IMR-90 (cell line): Measurements from ENCODE around the gene MYL12B. TPM values are rescaled to one million over a fixed set of nuclear protein-coding genes. Genes with fewer than 3 reads are reported as not detected.

Experiments
- ATAC-seq: fragments of 200-7000 bp; cut with Tn5 transposase; 2 replicates; pipeline ENCODE4 v1.9.1; 2020; ENCODE audit warnings: low read depth, mild to moderate bottlenecking, moderate library complexity
- BruUV-seq: library from RNA; stranded (reverse); fragments of 400-500 nt; replicated peaks from 2 replicates; lab custom pipeline; 2021; lab: Mats Ljungman, UMichigan
- CTCF ChIA-PET: fragments of 300-600 bp; formaldehyde crosslinking; extraction: SDS; loops from one replicate; lab custom pipeline; 2021; ENCODE audit warnings: antibody characterized with exemption; lab: Yijun Ruan, JAX
- POLR2A ChIA-PET: fragments of 300-600 bp; sonication (Branson Sonifier 250); formaldehyde crosslinking; loops from one replicate; lab custom pipeline; 2022; ENCODE audit warnings: antibody characterized with exemption; ENCODE audit not compliant: unreplicated experiment; lab: Charles Lee
- DNase-seq: peaks from one replicate; pipeline ENCODE4 v3.0.0; 2013
- H2AFZ ChIP-seq: replicated peaks from 2 replicates; pipeline ENCODE3; 2013; ENCODE audit warnings: low read length, mild to moderate bottlenecking; ENCODE audit not compliant: poor library complexity
- H2AK5ac ChIP-seq: 2 replicates; pipeline ENCODE4 v1.6.1; 2013; ENCODE audit warnings: low read depth, low read length, inconsistent platforms
- H2AK9ac ChIP-seq: replicated peaks from 2 replicates; pipeline ENCODE3; 2013; ENCODE audit warnings: mild to moderate bottlenecking, low read depth, low read length, moderate library complexity; ENCODE audit not compliant: poor library complexity
- H2BK120ac ChIP-seq: 2 replicates; pipeline ENCODE4 v1.6.1; 2013; ENCODE audit warnings: low read depth, low read length, inconsistent platforms
- H2BK15ac ChIP-seq: 3 replicates; pipeline ENCODE4 v1.6.1; 2013; ENCODE audit warnings: low read depth, low read length, inconsistent platforms
- H2BK20ac ChIP-seq: 2 replicates; pipeline ENCODE4 v1.6.1; 2013; ENCODE audit warnings: low read depth, mild to moderate bottlenecking, inconsistent platforms, low read length, moderate library complexity
- H2BK5ac ChIP-seq: 2 replicates; pipeline ENCODE4 v1.6.1; 2013; ENCODE audit warnings: mild to moderate bottlenecking, low read depth, low read length, inconsistent platforms; ENCODE audit not compliant: poor library complexity, severe bottlenecking
- H3K14ac ChIP-seq: replicated peaks from 2 replicates; pipeline ENCODE4 v1.6.1; 2013; ENCODE audit warnings: low read depth, low read length, inconsistent platforms
- H3K18ac ChIP-seq: 2 replicates; pipeline ENCODE4 v1.6.1; 2013; ENCODE audit warnings: low read depth, low read length, control low read depth
- H3K23ac ChIP-seq: 2 replicates; pipeline ENCODE4 v1.6.1; 2013; ENCODE audit warnings: low read depth, low read length, inconsistent platforms
- H3K27ac ChIP-seq: 2 replicates; pipeline ENCODE4 v1.5.1; 2013; ENCODE audit warnings: mild to moderate bottlenecking, control low read depth, low read length; ENCODE audit not compliant: insufficient read depth
- H3K27me3 ChIP-seq: 2 replicates; pipeline ENCODE4 v1.6.1; 2013; ENCODE audit warnings: low read length; ENCODE audit not compliant: control insufficient read depth, insufficient read depth
- H3K36me3 ChIP-seq: 2 replicates; pipeline ENCODE4 v1.6.1; 2013; ENCODE audit warnings: low read length, mixed read lengths; ENCODE audit not compliant: control insufficient read depth, insufficient read depth
- H3K4ac ChIP-seq: 2 replicates; pipeline ENCODE4 v1.6.1; 2013; ENCODE audit warnings: low read depth, low read length, inconsistent platforms
- H3K4me1 ChIP-seq: 2 replicates; pipeline ENCODE4 v1.6.1; 2013; ENCODE audit warnings: low read length, mixed read lengths; ENCODE audit not compliant: control insufficient read depth, insufficient read depth
- H3K4me2 ChIP-seq: 2 replicates; pipeline ENCODE4 v1.6.1; 2013; ENCODE audit warnings: low read depth, mild to moderate bottlenecking, control low read depth, low read length, moderate library complexity
- H3K4me3 ChIP-seq: 2 replicates; pipeline ENCODE4 v1.5.1; 2013; ENCODE audit warnings: low read depth, mild to moderate bottlenecking, control low read depth, low read length, moderate library complexity; ENCODE audit not compliant: insufficient read depth
- H3K56ac ChIP-seq: 2 replicates; pipeline ENCODE4 v1.6.1; 2013; ENCODE audit warnings: low read length, inconsistent platforms; ENCODE audit not compliant: insufficient read depth; ENCODE audit errors: extremely low read depth
- H3K79me1 ChIP-seq, 2 experiments: 2 replicates each; pipeline ENCODE4 v1.6.1; 2013; ENCODE audit warnings: low read length in 2 of 2, inconsistent platforms in 1 of 2, low read depth in 1 of 2
- H3K9ac ChIP-seq: 2 replicates; pipeline ENCODE4 v1.6.1; 2013; ENCODE audit warnings: low read depth, low read length, control low read depth
- H3K9me1 ChIP-seq: 2 replicates; pipeline ENCODE4 v1.6.1; 2013; ENCODE audit warnings: low read length, inconsistent platforms; ENCODE audit not compliant: insufficient read depth
- H3K9me3 ChIP-seq: 2 replicates; pipeline ENCODE4 v1.6.1; 2013; ENCODE audit warnings: low read length; ENCODE audit not compliant: control insufficient read depth, insufficient read depth
- H4K20me1 ChIP-seq: 2 replicates; pipeline ENCODE4 v1.6.1; 2013; ENCODE audit warnings: low read length, inconsistent platforms; ENCODE audit not compliant: insufficient read depth
- H4K5ac ChIP-seq: 2 replicates; pipeline ENCODE4 v1.6.1; 2013; ENCODE audit warnings: mild to moderate bottlenecking, low read depth, low read length, control low read depth
- H4K8ac ChIP-seq, 2 experiments: 2 replicates each; pipeline ENCODE4 v1.6.1; 2013; ENCODE audit warnings: low read depth in 2 of 2, low read length in 2 of 2, control low read depth in 1 of 2, inconsistent platforms in 1 of 2
- H4K91ac ChIP-seq: 2 replicates; pipeline ENCODE4 v1.6.1; 2013; ENCODE audit warnings: low read depth, low read length, inconsistent platforms; ENCODE audit not compliant: insufficient read depth
- BHLHE40 ChIP-seq: fragments of 150-350 bp; IDR thresholded peaks from 2 replicates; pipeline ENCODE4 v1.6.1; 2016; ENCODE audit warnings: mild to moderate bottlenecking, low read depth, low read length
- CEBPB ChIP-seq: IDR thresholded peaks from 2 replicates; pipeline ENCODE4 v1.6.1; 2012; ENCODE audit warnings: low read depth, low read length, improper control_type of control experiment
- CHD1 ChIP-seq: IDR thresholded peaks from 2 replicates; pipeline ENCODE4 v1.6.1; 2012; ENCODE audit warnings: low read depth, low read length, improper control_type of control experiment
- CTCF ChIP-seq: conservative IDR thresholded peaks from 2 replicates; pipeline ENCODE4 v1.5.1; 2012; ENCODE audit warnings: mild to moderate bottlenecking, low read depth, low read length, improper control_type of control experiment
- ELK1 ChIP-seq: fragments of 150-350 bp; IDR thresholded peaks from 2 replicates; pipeline ENCODE4 v1.6.1; 2016; ENCODE audit warnings: low read depth, mild to moderate bottlenecking, low read length, moderate library complexity, borderline replicate concordance
- FOS ChIP-seq: fragments of 150-350 bp; IDR thresholded peaks from 2 replicates; pipeline ENCODE4 v1.6.1; 2016; ENCODE audit warnings: low read depth, low read length
- MAFK ChIP-seq: IDR thresholded peaks from 2 replicates; pipeline ENCODE4 v1.6.1; 2012; ENCODE audit warnings: low read depth, low read length, improper control_type of control experiment
- MAZ ChIP-seq: IDR thresholded peaks from 2 replicates; pipeline ENCODE4 v1.6.1; 2012; ENCODE audit warnings: low read depth, mild to moderate bottlenecking, low read length, improper control_type of control experiment, moderate library complexity, borderline replicate concordance
- MXI1 ChIP-seq: IDR thresholded peaks from 2 replicates; pipeline ENCODE4 v1.6.1; 2012; ENCODE audit warnings: low read depth, mild to moderate bottlenecking, low read length, moderate library complexity, borderline replicate concordance
- NFE2L2 ChIP-seq: fragments of 150-350 bp; IDR thresholded peaks from 2 replicates; pipeline ENCODE4 v1.6.1; 2016; ENCODE audit warnings: low read depth, mild to moderate bottlenecking, low read length
- RAD21 ChIP-seq: IDR thresholded peaks from 2 replicates; pipeline ENCODE4 v1.6.1; 2012; ENCODE audit warnings: low read length, improper control_type of control experiment
- RCOR1 ChIP-seq: IDR thresholded peaks from 2 replicates; pipeline ENCODE4 v1.6.1; 2012; ENCODE audit warnings: mild to moderate bottlenecking, low read length, improper control_type of control experiment; ENCODE audit not compliant: insufficient replicate concordance
- RFX5 ChIP-seq: IDR thresholded peaks from 2 replicates; pipeline ENCODE4 v1.8.0; 2012; ENCODE audit warnings: low read depth, mild to moderate bottlenecking, low read length, moderate library complexity
- SMC3 ChIP-seq: fragments of 150-350 bp; IDR thresholded peaks from 2 replicates; pipeline ENCODE4 v1.6.1; 2016; ENCODE audit warnings: low read depth, mild to moderate bottlenecking, antibody characterized with exemption, low read length, moderate library complexity
- USF2 ChIP-seq: fragments of 150-350 bp; IDR thresholded peaks from 2 replicates; pipeline ENCODE4 v1.6.1; 2017; ENCODE audit warnings: mild to moderate bottlenecking, antibody characterized with exemption, low read length, low read depth
- WGBS, 2 experiments: methylation state at CpG; one replicate each; pipeline versions ENCODE4 v1.1.5 to v1.1.7; 2013; ENCODE audit warnings: missing lambda C conversion rate in 2 of 2; ENCODE audit not compliant: insufficient read length in 1 of 2; ENCODE audit errors: extremely low coverage in 2 of 2; 5-methylcytosine and 5-hydroxymethylcytosine counted together
- dilution Hi-C: fragments of 300-500 bp; cut with HindIII; formaldehyde crosslinking; loops from one replicate; pipeline ENCODE4 v1.14.3; 2018; ENCODE audit warnings: low sequenced_read_pairs; ENCODE audit not compliant: unreplicated experiment
- in situ Hi-C: fragments of 300-500 bp; cut with MboI; formaldehyde crosslinking; loops from 3 replicates; pipeline ENCODE4 v1.14.3; 2019; ENCODE audit warnings: low sequenced_read_pairs, inconsistent platforms, mixed read lengths
- intact Hi-C: fragments of 100-400 bp; cut with micrococcal nuclease; formaldehyde crosslinking; loops from 2 replicates; pipeline ENCODE4 v1.10.0; 2022
- polyA plus RNA-seq, 3 experiments: library from polyadenylated mRNA; depleted of rRNA; stranded (reverse); fragments of >200 nt; gene quantifications; 2 replicates each; pipeline ENCODE4 v1.2.3, GENCODE V29; 2012; ENCODE audit warnings: low replicate concordance in 1 of 3
- total RNA-seq: library from RNA; depleted of rRNA; stranded (reverse); fragments of >200 nt; gene quantifications from 2 replicates; pipeline ENCODE4 v1.2.3, GENCODE V29; 2012

The MYL12B gene
- total and polyA plus RNA-seq, 2 of the 4 experiments (the other 2 are of a cell fraction) = 692 to 816 TPM

GRCh38 chr18:3286159-3286558 is 24.2 kb downstream of the MYL12B start:
- no peak for DNase-seq
- no peak overlapping the region for H2BK120ac ChIP-seq
- H3K23ac ChIP-seq = no peak overlapping the region
- no peak for ATAC-seq
- no peak overlapping the region for H4K8ac ChIP-seq
- no peak overlapping the region for H4K5ac ChIP-seq
- H3K4ac ChIP-seq = no peak overlapping the region; the same call in 1 of the 2 replicates
- no peak overlapping the region for H2AK5ac ChIP-seq
- H2AFZ ChIP-seq = no peak overlapping the region
- H2BK20ac ChIP-seq = no peak overlapping the region
- in situ Hi-C loops = loop anchor here (10.0 kb wide), 1 partner anchor 699 kb away; no protein-coding TSS in a partner anchor
- H3K18ac ChIP-seq = no peak overlapping the region
- TF ChIP-seq RAD21 (no peak), MAFK (no peak), USF2 (no peak), FOS (no peak), CTCF (no peak), RCOR1 (no peak), ELK1 (no peak), NFE2L2 (no peak), BHLHE40 (no peak), CHD1 (no peak), CEBPB (no peak), SMC3 (no peak), MXI1 (no peak), MAZ (no peak), RFX5 (no peak)
- H2BK15ac ChIP-seq = no peak overlapping the region
- H3K79me1 ChIP-seq = no peaks in the 10 kb centered on the region
- WGBS, 2 experiments = no CpG with 5 or more reads among the region's 7 CpGs
- H3K56ac ChIP-seq = no peak overlapping the region
- H3K36me3 ChIP-seq = no peaks in the 10 kb centered on the region
- H3K4me1 ChIP-seq = no peaks in the 10 kb centered on the region; the same call in 1 of the 2 replicates
- dilution Hi-C loops = no loop called here
- H3K9me3 ChIP-seq = no peaks in the 10 kb centered on the region
- intact Hi-C loops = loop anchor here (10.0 kb wide), 1 partner anchor 1769 kb away; no protein-coding TSS in a partner anchor
- no peak overlapping the region for H3K4me3 ChIP-seq
- H4K91ac ChIP-seq = no peak overlapping the region
- no peaks in the 10 kb centered on the region for H4K20me1 ChIP-seq
- POLR2A ChIA-PET = no interaction called here
- no peaks in the 10 kb centered on the region for H3K9me1 ChIP-seq
- no peak overlapping the region for H3K27ac ChIP-seq
- BruUV-seq = no TSS peak
- no peak overlapping the region for H3K9ac ChIP-seq
- no peak overlapping the region for H2AK9ac ChIP-seq
- H3K14ac ChIP-seq = no peak overlapping the region
- H3K4me2 ChIP-seq = no peak overlapping the region
- no peaks in the 10 kb centered on the region for H3K27me3 ChIP-seq
- no peak overlapping the region for H2BK5ac ChIP-seq
- CTCF ChIA-PET = interaction anchor here (2.0 kb wide), 1 partner anchor 379 kb away, joined by 8 read pairs; no protein-coding TSS in a partner anchor
